IMR-90 (cell line): Measurements from ENCODE around the gene DDN. TPM values are rescaled to one million over a fixed set of nuclear protein-coding genes. Genes with fewer than 3 reads are reported as not detected.

ENCODE experiments used
- ATAC-seq: fragments of 200-7000 bp; cut with Tn5 transposase; 2 replicates; pipeline ENCODE4 v1.9.1; 2020; ENCODE audit warnings: low read depth, mild to moderate bottlenecking, moderate library complexity
- BruUV-seq: library from RNA; stranded (reverse); fragments of 400-500 nt; replicated peaks from 2 replicates; lab custom pipeline; 2021; lab: Mats Ljungman, UMichigan
- CTCF ChIA-PET: fragments of 300-600 bp; formaldehyde crosslinking; extraction: SDS; loops from one replicate; lab custom pipeline; 2021; ENCODE audit warnings: antibody characterized with exemption; lab: Yijun Ruan, JAX
- POLR2A ChIA-PET: fragments of 300-600 bp; sonication (Branson Sonifier 250); formaldehyde crosslinking; loops from one replicate; lab custom pipeline; 2022; ENCODE audit warnings: antibody characterized with exemption; ENCODE audit not compliant: unreplicated experiment; lab: Charles Lee
- DNase-seq: peaks from one replicate; pipeline ENCODE4 v3.0.0; 2013
- H2AFZ ChIP-seq: replicated peaks from 2 replicates; pipeline ENCODE3; 2013; ENCODE audit warnings: low read length, mild to moderate bottlenecking; ENCODE audit not compliant: poor library complexity
- H2AK5ac ChIP-seq: 2 replicates; pipeline ENCODE4 v1.6.1; 2013; ENCODE audit warnings: low read depth, low read length, inconsistent platforms
- H2AK9ac ChIP-seq: replicated peaks from 2 replicates; pipeline ENCODE3; 2013; ENCODE audit warnings: mild to moderate bottlenecking, low read depth, low read length, moderate library complexity; ENCODE audit not compliant: poor library complexity
- H2BK120ac ChIP-seq: 2 replicates; pipeline ENCODE4 v1.6.1; 2013; ENCODE audit warnings: low read depth, low read length, inconsistent platforms
- H2BK15ac ChIP-seq: 3 replicates; pipeline ENCODE4 v1.6.1; 2013; ENCODE audit warnings: low read depth, low read length, inconsistent platforms
- H2BK20ac ChIP-seq: 2 replicates; pipeline ENCODE4 v1.6.1; 2013; ENCODE audit warnings: low read depth, mild to moderate bottlenecking, inconsistent platforms, low read length, moderate library complexity
- H2BK5ac ChIP-seq: 2 replicates; pipeline ENCODE4 v1.6.1; 2013; ENCODE audit warnings: mild to moderate bottlenecking, low read depth, low read length, inconsistent platforms; ENCODE audit not compliant: poor library complexity, severe bottlenecking
- H3K14ac ChIP-seq: replicated peaks from 2 replicates; pipeline ENCODE4 v1.6.1; 2013; ENCODE audit warnings: low read depth, low read length, inconsistent platforms
- H3K18ac ChIP-seq: 2 replicates; pipeline ENCODE4 v1.6.1; 2013; ENCODE audit warnings: low read depth, low read length, control low read depth
- H3K23ac ChIP-seq: 2 replicates; pipeline ENCODE4 v1.6.1; 2013; ENCODE audit warnings: low read depth, low read length, inconsistent platforms
- H3K27ac ChIP-seq: 2 replicates; pipeline ENCODE4 v1.5.1; 2013; ENCODE audit warnings: mild to moderate bottlenecking, control low read depth, low read length; ENCODE audit not compliant: insufficient read depth
- H3K27me3 ChIP-seq: 2 replicates; pipeline ENCODE4 v1.6.1; 2013; ENCODE audit warnings: low read length; ENCODE audit not compliant: control insufficient read depth, insufficient read depth
- H3K36me3 ChIP-seq: 2 replicates; pipeline ENCODE4 v1.6.1; 2013; ENCODE audit warnings: low read length, mixed read lengths; ENCODE audit not compliant: control insufficient read depth, insufficient read depth
- H3K4ac ChIP-seq: 2 replicates; pipeline ENCODE4 v1.6.1; 2013; ENCODE audit warnings: low read depth, low read length, inconsistent platforms
- H3K4me1 ChIP-seq: 2 replicates; pipeline ENCODE4 v1.6.1; 2013; ENCODE audit warnings: low read length, mixed read lengths; ENCODE audit not compliant: control insufficient read depth, insufficient read depth
- H3K4me2 ChIP-seq: 2 replicates; pipeline ENCODE4 v1.6.1; 2013; ENCODE audit warnings: low read depth, mild to moderate bottlenecking, control low read depth, low read length, moderate library complexity
- H3K4me3 ChIP-seq: 2 replicates; pipeline ENCODE4 v1.5.1; 2013; ENCODE audit warnings: low read depth, mild to moderate bottlenecking, control low read depth, low read length, moderate library complexity; ENCODE audit not compliant: insufficient read depth
- H3K56ac ChIP-seq: 2 replicates; pipeline ENCODE4 v1.6.1; 2013; ENCODE audit warnings: low read length, inconsistent platforms; ENCODE audit not compliant: insufficient read depth; ENCODE audit errors: extremely low read depth
- H3K79me1 ChIP-seq, 2 experiments: 2 replicates each; pipeline ENCODE4 v1.6.1; 2013; ENCODE audit warnings: low read length in 2 of 2, inconsistent platforms in 1 of 2, low read depth in 1 of 2
- H3K9ac ChIP-seq: 2 replicates; pipeline ENCODE4 v1.6.1; 2013; ENCODE audit warnings: low read depth, low read length, control low read depth
- H3K9me1 ChIP-seq: 2 replicates; pipeline ENCODE4 v1.6.1; 2013; ENCODE audit warnings: low read length, inconsistent platforms; ENCODE audit not compliant: insufficient read depth
- H3K9me3 ChIP-seq: 2 replicates; pipeline ENCODE4 v1.6.1; 2013; ENCODE audit warnings: low read length; ENCODE audit not compliant: control insufficient read depth, insufficient read depth
- H4K20me1 ChIP-seq: 2 replicates; pipeline ENCODE4 v1.6.1; 2013; ENCODE audit warnings: low read length, inconsistent platforms; ENCODE audit not compliant: insufficient read depth
- H4K5ac ChIP-seq: 2 replicates; pipeline ENCODE4 v1.6.1; 2013; ENCODE audit warnings: mild to moderate bottlenecking, low read depth, low read length, control low read depth
- H4K8ac ChIP-seq, 2 experiments: 2 replicates each; pipeline ENCODE4 v1.6.1; 2013; ENCODE audit warnings: low read depth in 2 of 2, low read length in 2 of 2, control low read depth in 1 of 2, inconsistent platforms in 1 of 2
- H4K91ac ChIP-seq: 2 replicates; pipeline ENCODE4 v1.6.1; 2013; ENCODE audit warnings: low read depth, low read length, inconsistent platforms; ENCODE audit not compliant: insufficient read depth
- MAFK ChIP-seq: IDR thresholded peaks from 2 replicates; pipeline ENCODE4 v1.6.1; 2012; ENCODE audit warnings: low read depth, low read length, improper control_type of control experiment
- NFE2L2 ChIP-seq: fragments of 150-350 bp; IDR thresholded peaks from 2 replicates; pipeline ENCODE4 v1.6.1; 2016; ENCODE audit warnings: low read depth, mild to moderate bottlenecking, low read length
- WGBS, 2 experiments: methylation state at CpG; one replicate each; pipeline versions ENCODE4 v1.1.5 to v1.1.7; 2013; ENCODE audit warnings: missing lambda C conversion rate in 2 of 2; ENCODE audit not compliant: insufficient read length in 1 of 2; ENCODE audit errors: extremely low coverage in 2 of 2; 5-methylcytosine and 5-hydroxymethylcytosine counted together
- dilution Hi-C: fragments of 300-500 bp; cut with HindIII; formaldehyde crosslinking; loops from one replicate; pipeline ENCODE4 v1.14.3; 2018; ENCODE audit warnings: low sequenced_read_pairs; ENCODE audit not compliant: unreplicated experiment
- in situ Hi-C: fragments of 300-500 bp; cut with MboI; formaldehyde crosslinking; loops from 3 replicates; pipeline ENCODE4 v1.14.3; 2019; ENCODE audit warnings: low sequenced_read_pairs, inconsistent platforms, mixed read lengths
- intact Hi-C: fragments of 100-400 bp; cut with micrococcal nuclease; formaldehyde crosslinking; loops from 2 replicates; pipeline ENCODE4 v1.10.0; 2022
- polyA plus RNA-seq, 3 experiments: library from polyadenylated mRNA; depleted of rRNA; stranded (reverse); fragments of >200 nt; gene quantifications; 2 replicates each; pipeline ENCODE4 v1.2.3, GENCODE V29; 2012; ENCODE audit warnings: low replicate concordance in 1 of 3
- total RNA-seq: library from RNA; depleted of rRNA; stranded (reverse); fragments of >200 nt; gene quantifications from 2 replicates; pipeline ENCODE4 v1.2.3, GENCODE V29; 2012
- TF ChIP-seq, protein P1 (sequence below): conservative IDR thresholded peaks from 2 replicates; pipeline ENCODE4 v1.5.1; 2012; ENCODE audit warnings: mild to moderate bottlenecking, low read depth, low read length, improper control_type of control experiment

The DDN gene
- total and polyA plus RNA-seq, 2 of the 4 experiments (the other 2 are of a cell fraction) = 0.18 to 0.21 TPM

DNA sequence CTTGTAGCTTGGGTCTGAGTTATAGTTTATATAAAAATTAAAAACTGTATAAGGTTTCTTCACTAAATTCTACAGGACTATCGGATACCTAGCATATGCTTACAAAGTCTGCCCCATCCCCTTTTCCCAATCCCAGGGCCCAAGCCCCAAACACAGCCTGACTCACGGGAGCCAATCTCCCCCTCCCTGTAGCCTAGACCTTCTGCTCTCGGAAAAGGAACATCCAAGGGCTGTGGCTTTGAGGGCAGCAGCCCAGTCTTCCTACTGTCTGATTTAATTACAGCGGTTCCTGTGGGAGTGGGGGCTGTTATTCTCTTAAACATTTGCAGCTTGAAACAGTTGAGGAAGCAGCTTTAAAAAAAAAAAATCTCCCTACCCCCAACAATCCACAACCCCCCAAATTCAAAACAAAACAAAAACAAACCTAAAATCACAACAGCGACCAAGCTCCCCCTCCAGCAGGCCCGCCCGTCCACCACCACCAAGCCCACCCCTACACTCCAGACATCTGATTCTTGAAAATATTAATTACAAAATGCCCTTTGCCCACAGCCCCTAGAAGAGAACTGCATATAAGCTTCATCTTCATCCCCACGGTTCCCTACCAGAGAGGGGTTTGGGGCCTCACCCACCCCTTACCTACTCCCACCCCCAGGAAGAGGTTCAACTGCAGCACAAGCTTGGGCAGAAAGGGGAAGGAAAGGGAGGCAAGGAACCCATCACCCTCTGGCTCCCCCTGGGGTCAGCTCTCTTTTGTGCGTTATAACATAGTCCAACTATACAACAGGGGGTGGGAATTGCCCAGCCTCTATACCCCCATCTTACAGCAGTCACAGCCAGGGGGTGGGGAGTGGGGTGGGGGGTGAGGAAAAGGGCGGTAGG lies 20.5 kb upstream of the DDN start:
- H3K79me1 ChIP-seq = peaks cover 27 to 44% of the 10 kb centered on the region in 2 experiments
- peak overlapping the region; percentile 91 to 100 for H4K8ac ChIP-seq
- no peak overlapping the region for H3K18ac ChIP-seq
- H3K9me3 ChIP-seq = no peaks in the 10 kb centered on the region
- H2AFZ ChIP-seq = peak overlapping the region; percentile 70
- no peak overlapping the region for H3K4me2 ChIP-seq
- H3K4me1 ChIP-seq = peaks cover 3% of the 10 kb centered on the region
- BruUV-seq = no TSS peak
- H2AK5ac ChIP-seq = peak overlapping the region; percentile 98
- peak; percentile 23 for DNase-seq
- H2BK15ac ChIP-seq = no peak overlapping the region; the same call in 2 of the 3 replicates
- H3K4ac ChIP-seq = peak overlapping the region; percentile 91
- no peak overlapping the region for H2BK20ac ChIP-seq
- POLR2A ChIA-PET = no interaction called here
- no peak overlapping the region for H2BK5ac ChIP-seq
- CTCF ChIA-PET = interaction anchor here (0.5 to 1.3 kb wide), 6 partner anchors 10 to 224 kb away, joined by 3 to 6 read pairs (median 3); no protein-coding TSS in a partner anchor
- intact Hi-C loops (no loop called here), in situ Hi-C loops (no loop called here), dilution Hi-C loops (no loop called here)
- peak overlapping the region; percentile 63 for H3K27ac ChIP-seq
- H3K56ac ChIP-seq = peak overlapping the region; percentile 17; the same call in 1 of the 2 replicates
- no peaks in the 10 kb centered on the region; the same call in 1 of the 2 replicates for H3K9me1 ChIP-seq
- peak overlapping the region; percentile 57; the same call in 1 of the 2 replicates for H3K23ac ChIP-seq
- H3K4me3 ChIP-seq = no peak overlapping the region
- H3K27me3 ChIP-seq = no peaks in the 10 kb centered on the region
- peaks cover 34% of the 10 kb centered on the region for H3K36me3 ChIP-seq
- WGBS, 2 experiments = no CpG with 5 or more reads among the region's 10 CpGs
- peak overlapping the region; percentile 88 for H2AK9ac ChIP-seq
- peak overlapping the region; percentile 27; the same call in 1 of the 2 replicates for H3K9ac ChIP-seq
- ATAC-seq = no peak
- TF ChIP-seq, protein P1, sequence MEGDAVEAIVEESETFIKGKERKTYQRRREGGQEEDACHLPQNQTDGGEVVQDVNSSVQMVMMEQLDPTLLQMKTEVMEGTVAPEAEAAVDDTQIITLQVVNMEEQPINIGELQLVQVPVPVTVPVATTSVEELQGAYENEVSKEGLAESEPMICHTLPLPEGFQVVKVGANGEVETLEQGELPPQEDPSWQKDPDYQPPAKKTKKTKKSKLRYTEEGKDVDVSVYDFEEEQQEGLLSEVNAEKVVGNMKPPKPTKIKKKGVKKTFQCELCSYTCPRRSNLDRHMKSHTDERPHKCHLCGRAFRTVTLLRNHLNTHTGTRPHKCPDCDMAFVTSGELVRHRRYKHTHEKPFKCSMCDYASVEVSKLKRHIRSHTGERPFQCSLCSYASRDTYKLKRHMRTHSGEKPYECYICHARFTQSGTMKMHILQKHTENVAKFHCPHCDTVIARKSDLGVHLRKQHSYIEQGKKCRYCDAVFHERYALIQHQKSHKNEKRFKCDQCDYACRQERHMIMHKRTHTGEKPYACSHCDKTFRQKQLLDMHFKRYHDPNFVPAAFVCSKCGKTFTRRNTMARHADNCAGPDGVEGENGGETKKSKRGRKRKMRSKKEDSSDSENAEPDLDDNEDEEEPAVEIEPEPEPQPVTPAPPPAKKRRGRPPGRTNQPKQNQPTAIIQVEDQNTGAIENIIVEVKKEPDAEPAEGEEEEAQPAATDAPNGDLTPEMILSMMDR = peak; percentile 41
- TF ChIP-seq MAFK = no peak
- no peak for TF ChIP-seq NFE2L2
- H4K20me1 ChIP-seq = peaks cover 3% of the 10 kb centered on the region; the same call in 1 of the 2 replicates
- H3K14ac ChIP-seq = peak overlapping the region; percentile 49; the same call in 1 of the 2 replicates
- H4K5ac ChIP-seq = peak overlapping the region; percentile 75
- peak overlapping the region; percentile 73 for H4K91ac ChIP-seq
- no peak overlapping the region; the same call in 1 of the 2 replicates for H2BK120ac ChIP-seq
